Suprapubic skin (tissue), 4 donors: ENCODE results near the gene ARHGAP5.

ENCODE experiments used
- EP300 ChIP-seq: sonication (generic); formaldehyde crosslinking; IDR thresholded peaks from one replicate; pipeline ENCODE4 v1.6.1; 2017; ENCODE audit warnings: antibody characterized with exemption
- POLR2A ChIP-seq, 2 donors: fragments of 450-650 bp; IDR thresholded peaks; one replicate each; pipeline ENCODE4 v1.6.1; 2017; ENCODE audit warnings: antibody characterized with exemption in 2 of 2, mild to moderate bottlenecking in 2 of 2, moderate library complexity in 2 of 2
- POLR2AphosphoS5 ChIP-seq, 3 donors: sonication (generic); formaldehyde crosslinking; IDR thresholded peaks; one replicate each; pipeline ENCODE4 v1.6.1; 2017; ENCODE audit warnings: antibody characterized with exemption in 3 of 3
- TF ChIP-seq, protein P1 (sequence below), 2 donors: fragments of 200-600 bp in 1 of 2; fragments of 450-650 bp in 1 of 2; sonication (generic) in 1 of 2; IDR thresholded peaks; one replicate each; pipeline ENCODE4 v1.5.1; 2016 to 2019; ENCODE audit warnings: antibody characterized with exemption in 2 of 2, mild to moderate bottlenecking in 1 of 2, moderate library complexity in 1 of 2

DNA sequence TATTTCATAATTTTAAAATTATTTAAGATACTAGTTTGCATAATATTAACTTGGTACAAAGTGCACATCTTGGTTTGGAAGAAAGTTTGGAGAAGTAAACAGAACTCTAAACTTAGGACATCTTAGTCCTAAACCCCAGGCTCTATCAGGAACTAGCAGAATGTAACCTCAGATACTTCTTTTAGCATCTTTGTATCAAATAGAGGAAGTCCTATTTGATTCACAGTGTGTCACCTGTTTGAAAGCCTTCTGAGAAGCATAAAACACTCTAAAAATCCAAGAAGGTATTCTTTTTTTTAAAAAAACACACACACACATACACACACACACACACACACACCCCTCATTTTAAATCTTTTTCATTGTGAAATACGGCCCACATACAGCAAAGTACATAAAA is 112.7 kb downstream of the ARHGAP5 start:
- TF ChIP-seq, protein P1, sequence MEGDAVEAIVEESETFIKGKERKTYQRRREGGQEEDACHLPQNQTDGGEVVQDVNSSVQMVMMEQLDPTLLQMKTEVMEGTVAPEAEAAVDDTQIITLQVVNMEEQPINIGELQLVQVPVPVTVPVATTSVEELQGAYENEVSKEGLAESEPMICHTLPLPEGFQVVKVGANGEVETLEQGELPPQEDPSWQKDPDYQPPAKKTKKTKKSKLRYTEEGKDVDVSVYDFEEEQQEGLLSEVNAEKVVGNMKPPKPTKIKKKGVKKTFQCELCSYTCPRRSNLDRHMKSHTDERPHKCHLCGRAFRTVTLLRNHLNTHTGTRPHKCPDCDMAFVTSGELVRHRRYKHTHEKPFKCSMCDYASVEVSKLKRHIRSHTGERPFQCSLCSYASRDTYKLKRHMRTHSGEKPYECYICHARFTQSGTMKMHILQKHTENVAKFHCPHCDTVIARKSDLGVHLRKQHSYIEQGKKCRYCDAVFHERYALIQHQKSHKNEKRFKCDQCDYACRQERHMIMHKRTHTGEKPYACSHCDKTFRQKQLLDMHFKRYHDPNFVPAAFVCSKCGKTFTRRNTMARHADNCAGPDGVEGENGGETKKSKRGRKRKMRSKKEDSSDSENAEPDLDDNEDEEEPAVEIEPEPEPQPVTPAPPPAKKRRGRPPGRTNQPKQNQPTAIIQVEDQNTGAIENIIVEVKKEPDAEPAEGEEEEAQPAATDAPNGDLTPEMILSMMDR (IDR thresholded peaks at IDR 0.05), result no peak
- no peak for TF ChIP-seq EP300
- TF ChIP-seq POLR2AphosphoS5 (IDR thresholded peaks at IDR 0.05), result no peak
- TF ChIP-seq POLR2A (IDR thresholded peaks at IDR 0.05), result no peak
